ENCODE results near the gene DLEC1. TPM values are rescaled to one million over a fixed set of nuclear protein-coding genes. Genes with fewer than 3 reads are reported as not detected.
A peak's percentile ranks its signal among the peaks of the same experiment; 100 is the strongest.
"Not testable (repeated sequence)": the region's sequence is repeated elsewhere in the genome, so short reads cannot be mapped to it uniquely, and the experiment has no call there.

Gene DLEC1
- total RNA-seq, 1 donor from 2014 or later: 0.08 TPM

DNA sequence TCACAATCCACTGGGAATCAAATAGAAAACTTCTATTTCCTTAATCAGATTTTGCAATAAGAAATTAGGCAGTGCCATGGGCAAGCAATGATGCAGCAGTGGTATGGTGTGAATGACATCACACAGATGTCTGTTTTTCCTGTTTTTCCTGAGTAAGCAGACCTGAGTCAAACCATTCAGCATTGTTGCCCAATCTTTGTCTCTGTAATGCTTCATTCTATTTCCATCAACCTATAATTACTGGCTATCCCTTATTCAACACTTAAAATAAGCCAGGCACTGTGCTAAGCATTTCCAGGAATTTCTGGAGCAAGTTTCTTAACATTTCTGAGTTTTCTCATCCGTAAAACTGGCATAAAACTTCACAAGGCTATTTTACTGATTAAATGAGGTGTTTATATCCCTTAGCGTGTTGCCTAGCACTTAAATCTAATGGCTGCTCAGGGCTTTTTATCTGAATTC is 115.1 kb downstream of the DLEC1 start:
- ATAC-seq: no peak
- DNase-seq (ENCODE audit: missing footprints): no peak
- intact Hi-C loops (cut with DNase I): no loop called here

DNA sequence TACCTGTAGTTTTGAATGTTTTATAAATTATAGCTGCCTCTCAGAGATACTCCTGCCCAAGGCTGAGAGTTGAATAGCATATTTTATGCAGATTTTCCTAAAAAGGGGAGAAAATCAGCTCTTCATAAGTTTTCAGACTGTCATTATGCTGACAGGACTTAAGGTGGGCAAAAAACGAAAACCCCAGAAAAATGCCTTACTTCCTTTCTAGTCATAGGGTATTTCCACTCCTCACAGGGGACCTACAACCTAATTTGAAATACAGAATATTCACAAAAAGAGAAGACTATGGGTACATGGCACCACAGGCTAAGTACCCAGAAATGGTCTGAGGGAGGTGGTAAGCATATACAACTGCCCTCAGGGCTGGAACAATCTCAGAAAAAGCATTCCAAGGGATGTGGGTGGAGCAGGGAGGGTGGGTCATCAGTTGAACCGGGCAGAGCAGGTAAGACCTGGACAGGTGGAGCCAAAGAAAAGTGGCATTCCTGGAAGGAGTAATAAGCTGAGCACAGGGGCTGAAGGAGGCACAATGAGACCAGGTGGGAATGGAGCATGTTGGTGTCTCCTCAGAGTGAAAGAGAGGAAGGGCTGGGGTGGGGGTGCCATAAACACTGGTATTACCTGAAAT is 115.7 kb downstream of the DLEC1 start:
- DNase-seq (ENCODE audit: missing footprints): no peak
- ATAC-seq: no peak
- intact Hi-C loops (cut with DNase I): no loop called here

DNA sequence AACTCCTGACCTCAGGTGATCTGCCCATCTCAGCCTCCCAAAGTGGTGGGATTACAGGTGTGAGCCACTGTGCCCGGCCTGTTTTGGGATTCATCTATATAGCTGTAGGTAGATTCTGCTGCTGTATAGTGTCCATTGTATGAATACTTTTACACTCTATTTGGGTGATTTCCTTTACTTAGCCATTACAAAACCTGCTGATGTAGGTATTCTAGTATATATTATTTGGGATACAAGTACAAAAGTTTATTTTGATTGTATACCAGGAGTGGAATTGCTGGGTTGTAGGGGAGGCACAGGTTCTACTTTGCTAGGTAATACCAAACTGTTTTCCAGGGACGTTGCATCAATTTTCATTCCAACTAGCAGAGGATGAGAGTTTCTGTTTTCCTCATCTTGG is 116.8 kb downstream of the DLEC1 start:
- DNase-seq (ENCODE audit: missing footprints) (no peak), ATAC-seq (no peak)
- intact Hi-C loops (cut with DNase I): no loop called here

DNA sequence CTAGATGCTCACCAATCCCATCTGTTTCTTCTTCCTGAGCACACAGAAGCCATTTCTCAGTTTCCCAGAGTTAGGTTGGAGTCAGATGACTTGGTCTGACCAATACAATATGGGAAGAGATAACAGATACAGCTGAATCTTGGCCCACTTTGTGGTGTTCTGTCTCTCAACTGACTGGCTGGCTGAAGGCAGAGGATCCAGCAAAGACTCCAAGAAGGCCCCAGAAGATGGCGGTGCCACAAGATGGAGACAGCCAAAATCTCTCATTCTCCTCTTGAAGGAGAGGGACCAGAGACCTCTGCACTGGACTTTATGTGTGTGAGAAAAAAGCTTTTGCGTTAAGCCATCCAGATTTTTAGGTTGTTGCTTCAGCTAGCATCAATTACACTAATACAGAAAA is 118.1 kb downstream of the DLEC1 start:
- no peak for ATAC-seq
- intact Hi-C loops (cut with DNase I): no loop called here
- no peak for DNase-seq (ENCODE audit: missing footprints)

DNA sequence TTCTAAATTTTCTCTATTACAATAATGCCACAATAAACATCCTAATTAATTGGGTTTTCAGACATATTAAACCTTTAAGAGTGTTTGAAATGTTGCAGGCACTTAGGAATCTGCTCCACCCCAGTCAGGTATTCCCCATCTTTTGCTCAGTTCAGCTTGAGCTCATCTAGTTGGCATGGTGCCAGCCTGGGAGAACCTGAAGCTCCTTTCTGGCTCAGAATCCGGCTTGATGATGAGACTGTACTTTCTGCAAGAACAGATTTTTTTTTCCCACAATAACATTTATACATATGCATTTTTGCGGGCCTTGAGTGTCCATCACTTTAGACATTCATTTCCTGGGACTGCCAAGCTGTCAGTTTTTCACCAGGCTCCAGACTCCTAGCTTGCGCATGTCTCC is 118.6 kb downstream of the DLEC1 start:
- ATAC-seq (no peak), DNase-seq (ENCODE audit: missing footprints) (no peak)
- intact Hi-C loops (cut with DNase I): no loop called here

DNA sequence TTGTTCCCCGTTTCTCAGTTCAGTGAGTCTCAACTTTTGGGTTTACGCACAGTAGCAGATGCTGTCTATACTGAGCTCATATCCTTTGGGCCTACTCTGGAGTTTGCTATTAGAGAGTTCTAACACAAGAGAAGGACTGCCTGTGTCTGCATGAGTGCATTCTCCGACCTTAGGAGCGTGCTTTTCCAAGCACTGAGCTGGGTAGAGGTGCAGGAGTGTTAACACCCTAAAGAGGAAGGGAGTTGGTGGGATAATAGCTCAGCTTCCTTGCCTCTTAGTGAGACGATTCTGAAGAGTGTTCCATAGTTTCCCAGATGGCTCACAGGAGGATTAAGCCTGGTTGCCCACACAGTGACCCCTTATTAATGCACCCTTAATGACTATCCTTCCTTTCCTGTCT is 119.5 kb downstream of the DLEC1 start:
- intact Hi-C loops (cut with DNase I): no loop called here
- no peak for DNase-seq (ENCODE audit: missing footprints)
- ATAC-seq: no peak

DNA sequence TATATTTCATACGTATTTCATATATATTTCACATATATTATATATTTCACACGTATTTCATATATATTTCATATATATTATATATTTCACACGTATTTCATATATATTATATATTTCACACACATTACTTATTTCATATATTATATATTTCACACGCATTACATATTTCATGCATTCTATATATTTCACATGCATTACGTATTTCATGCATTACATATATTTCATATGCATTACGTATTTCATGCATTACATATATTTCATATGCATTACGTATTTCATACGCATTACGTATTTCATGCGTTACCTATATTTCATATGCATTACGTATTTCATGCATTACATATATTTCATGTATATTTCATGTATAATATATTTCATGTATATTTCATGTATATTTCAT is 121.7 kb downstream of the DLEC1 start:
- DNase-seq (ENCODE audit: missing footprints); intact Hi-C loops (cut with DNase I); ATAC-seq: not testable (repeated sequence)

DNA sequence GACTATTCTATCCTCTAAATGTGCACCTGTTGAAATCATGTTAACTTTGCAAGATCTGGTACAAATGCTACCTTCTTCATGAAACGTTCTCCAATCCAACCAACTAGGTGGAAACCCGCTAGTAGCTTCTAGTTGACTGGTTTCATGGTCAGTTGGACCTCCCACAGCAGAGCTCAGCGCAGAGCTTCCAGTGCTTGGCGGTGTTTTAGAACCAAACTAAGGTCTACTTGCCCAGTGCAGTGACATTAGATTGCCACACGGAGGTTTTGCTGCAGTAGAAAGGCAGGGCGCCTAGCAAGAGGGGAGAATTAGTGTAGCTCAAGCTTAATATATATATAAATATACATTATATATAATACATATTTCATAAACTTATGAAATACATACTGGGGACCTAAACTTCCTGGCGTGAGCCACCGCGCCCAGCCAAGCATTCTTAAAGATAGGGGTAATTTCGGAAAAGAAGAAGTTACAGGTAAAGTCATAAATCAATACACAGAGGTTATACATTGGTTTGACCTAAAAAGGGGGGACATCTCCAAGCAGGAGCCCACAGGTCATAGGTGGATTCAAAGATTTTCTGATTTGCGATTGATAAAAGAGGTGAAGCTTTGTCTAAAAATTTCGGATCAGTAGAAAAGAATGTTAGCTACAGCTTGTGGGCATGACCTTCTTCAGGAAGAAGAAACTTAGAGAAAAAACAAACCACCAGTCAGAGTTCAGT is 124.3 kb downstream of the DLEC1 start:
- no peak for ATAC-seq
- peak; percentile 28 for DNase-seq (ENCODE audit: missing footprints)
- intact Hi-C loops (cut with DNase I): no loop called here

DNA sequence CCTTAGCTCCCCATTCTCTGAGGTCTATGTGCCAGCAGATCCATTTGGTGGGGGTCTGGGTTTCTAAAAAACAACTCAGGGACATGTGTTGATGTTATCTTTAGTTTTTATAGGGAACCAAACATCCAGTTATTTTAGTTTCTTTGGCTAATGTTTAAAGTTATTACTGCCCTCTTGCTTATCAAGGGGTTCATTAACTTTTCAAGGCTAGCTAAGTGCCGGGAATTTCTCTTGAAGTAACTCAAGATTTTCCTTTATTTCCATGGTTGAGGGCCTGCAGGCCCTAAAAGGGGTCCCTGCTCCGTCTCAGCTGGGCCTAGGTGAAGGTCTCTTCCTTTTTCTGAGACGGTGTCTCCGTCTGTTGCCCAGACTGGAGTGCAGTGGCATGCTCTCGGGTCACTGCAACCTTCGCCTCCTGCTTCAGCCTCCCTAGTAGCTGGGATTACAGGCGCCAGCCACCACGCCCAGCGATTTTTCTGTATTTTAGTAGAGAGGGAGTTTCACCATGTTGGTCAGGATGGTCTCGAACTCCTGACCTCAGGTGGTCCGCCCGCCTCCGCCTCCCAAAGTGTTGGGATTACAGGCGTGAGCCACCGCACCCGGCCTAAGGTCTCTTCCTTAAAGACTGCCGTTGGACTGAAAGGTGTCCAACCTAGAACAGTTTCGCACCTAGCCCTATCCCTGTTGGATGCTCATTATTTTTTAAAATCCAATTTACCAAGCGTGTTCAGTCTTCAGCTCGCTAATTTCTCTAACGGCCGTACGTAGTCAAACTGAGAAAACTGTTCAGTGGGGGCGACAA is 125.0 kb downstream of the DLEC1 start:
- ATAC-seq (no peak), DNase-seq (ENCODE audit: missing footprints) (peak; percentile 41)
- intact Hi-C loops (cut with DNase I): no loop called here

DNA sequence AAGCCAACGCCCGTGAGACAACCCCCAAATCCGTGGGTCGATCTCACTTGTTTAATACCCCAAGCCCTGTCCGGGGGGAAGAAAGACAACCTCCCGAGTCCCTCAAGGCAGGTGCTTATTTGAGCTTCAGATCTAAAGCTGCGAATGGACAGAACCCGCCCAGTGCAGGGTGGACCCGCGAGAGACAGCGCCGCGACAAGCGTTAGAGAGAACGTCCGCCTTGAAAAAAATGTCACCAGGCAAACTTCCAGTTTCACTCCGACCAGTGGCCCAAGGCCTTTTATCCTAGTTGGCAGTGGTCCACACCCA is 125.6 kb downstream of the DLEC1 start:
- DNase-seq (ENCODE audit: missing footprints) (no peak), ATAC-seq (no peak)
- intact Hi-C loops (cut with DNase I): no loop called here

DNA sequence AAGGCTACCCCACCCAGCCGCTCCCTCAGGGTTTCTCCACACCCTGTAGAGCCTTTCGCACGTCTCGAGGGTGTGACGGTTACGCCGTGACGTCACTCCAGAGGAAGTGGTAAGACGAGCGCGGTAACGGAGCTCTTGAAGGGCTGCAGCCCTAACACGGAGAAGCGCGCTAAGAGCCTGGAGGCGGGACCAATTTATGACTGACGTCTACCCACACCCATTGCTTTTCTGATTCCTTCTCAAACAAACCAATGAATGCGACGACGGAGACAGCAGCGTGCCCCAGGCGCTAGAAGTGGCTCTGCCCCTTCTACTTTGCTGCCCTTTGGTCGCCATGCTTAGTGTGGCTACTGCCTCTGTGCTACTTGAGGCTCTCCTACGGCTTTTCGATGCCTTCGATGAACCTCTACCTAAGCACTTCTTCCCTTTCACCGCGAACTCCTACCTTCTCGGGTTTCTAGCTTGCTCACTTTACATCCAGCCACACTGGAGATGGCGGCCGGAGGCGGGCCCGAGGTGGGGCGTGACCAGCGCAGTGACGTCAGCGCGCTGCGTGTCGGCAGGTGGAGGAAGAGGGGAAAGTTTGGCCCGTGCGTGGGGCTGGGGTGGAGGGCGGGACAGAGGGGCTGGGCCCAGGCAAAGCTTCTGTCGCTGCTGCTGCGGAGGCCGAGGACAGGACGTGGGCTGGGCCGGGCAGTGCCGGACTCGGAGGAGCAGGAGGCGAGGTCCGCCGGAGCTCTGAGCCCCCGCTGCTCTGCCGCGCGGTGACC is 126.1 kb downstream of the DLEC1 start, which contains the start of gene OXSR1:
Gene OXSR1 (plus strand): TSS at position 586 of the 770 bp plus-strand sequence. CDS start 340 bp downstream, outside the sequence.
- ATAC-seq (peak; percentile 97), DNase-seq (ENCODE audit: missing footprints) (peak; percentile 99)
- intact Hi-C loops (cut with DNase I): loop anchor here (1.0 kb wide), 1 partner anchor 28 kb away; the partner anchor contains the start of gene ACAA1

DNA sequence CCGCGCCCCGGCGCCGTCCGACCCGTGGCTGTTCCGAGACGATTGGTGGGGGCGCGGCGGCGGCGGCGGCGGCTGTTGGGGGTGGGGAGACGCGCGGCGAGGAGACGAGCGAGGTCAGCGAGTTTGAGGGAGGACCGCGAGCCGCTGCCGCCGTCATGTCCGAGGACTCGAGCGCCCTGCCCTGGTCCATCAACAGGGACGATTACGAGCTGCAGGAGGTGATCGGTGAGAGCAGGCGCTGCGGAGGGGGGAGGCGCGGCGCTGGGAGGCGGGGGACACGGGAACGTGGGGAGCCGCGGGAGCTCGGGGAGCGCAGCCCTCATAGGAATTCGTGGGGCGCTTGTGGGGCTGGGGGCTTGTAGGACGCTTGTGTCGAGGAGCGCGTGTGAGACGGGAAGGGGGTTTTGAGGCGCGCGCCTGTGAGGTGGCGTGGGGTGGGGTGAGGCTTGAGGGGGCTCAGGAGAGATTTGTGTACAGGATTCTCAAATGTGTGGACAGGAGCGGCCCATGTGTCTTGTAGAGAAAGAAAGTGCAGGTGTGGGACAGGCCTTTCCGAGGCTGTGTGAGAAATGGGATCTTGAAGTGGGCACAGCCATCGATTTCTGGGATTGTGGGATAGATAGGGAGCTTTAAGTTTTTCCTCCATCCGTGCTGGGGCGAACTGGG is 126.8 kb downstream of the DLEC1 start:
- ATAC-seq (peak; percentile 10), DNase-seq (ENCODE audit: missing footprints) (no peak)
- intact Hi-C loops (cut with DNase I): loop anchor here (1.0 kb wide), 1 partner anchor 29 kb away; the partner anchor contains the start of gene ACAA1

DNA sequence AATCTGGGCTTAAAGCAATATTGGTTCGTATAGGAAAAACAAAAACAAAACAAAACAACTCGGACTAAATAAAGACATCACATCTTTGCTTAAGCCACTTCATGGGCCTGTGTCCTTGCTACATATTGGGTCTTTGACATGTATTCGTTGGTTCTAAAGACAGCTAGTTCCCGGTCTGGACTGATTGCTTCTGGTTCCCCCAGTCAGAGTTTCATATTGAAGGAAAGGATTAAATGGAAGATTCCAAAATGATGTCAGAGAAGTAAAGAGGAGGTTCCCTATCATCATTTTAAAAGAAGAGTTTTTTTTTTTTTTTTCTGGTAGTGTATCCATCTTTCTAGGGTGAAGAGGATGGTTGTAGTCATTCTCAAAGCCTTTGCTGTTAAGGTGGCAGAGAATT is 128.6 kb downstream of the DLEC1 start:
- DNase-seq (ENCODE audit: missing footprints): no peak
- intact Hi-C loops (cut with DNase I): no loop called here
- no peak for ATAC-seq

DNA sequence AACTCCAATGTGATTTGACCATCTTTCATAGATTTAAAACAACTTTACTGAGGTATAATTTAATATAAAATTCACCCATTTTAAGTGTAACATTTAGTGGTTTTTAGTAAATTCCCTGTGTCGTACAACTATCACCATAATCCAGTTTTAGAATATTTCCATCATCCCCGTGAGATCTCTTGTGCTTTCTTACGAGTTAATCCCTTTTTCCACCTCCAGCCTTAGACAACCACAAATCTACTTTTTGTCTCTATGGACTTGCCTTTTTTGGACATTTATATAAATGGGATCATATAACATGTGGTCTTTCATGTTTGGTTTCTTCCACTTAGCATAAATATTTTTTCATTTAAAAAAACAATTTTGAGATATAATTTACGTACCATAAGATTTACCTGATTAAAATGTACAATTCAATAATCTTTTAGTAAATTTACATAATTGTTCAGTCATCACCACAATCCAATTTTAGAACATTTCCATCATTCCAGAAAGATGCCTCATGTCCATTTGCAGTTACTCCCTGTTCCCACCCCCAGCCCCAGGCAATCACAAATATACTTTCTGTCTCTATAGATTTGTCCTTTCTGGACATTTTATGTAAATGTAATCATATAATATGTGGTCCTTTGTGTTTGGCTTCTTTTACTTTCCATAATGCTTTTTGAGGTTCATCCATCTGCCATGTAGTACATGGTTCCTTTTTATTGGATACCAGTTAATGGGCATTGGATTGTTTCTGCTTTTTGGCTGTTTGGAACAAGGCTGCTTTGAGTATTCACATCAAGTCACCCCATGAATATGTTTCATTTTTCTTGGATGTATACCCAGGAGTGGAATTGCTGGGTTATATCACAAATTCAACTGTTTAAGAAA is 129.4 kb downstream of the DLEC1 start:
- intact Hi-C loops (cut with DNase I): no loop called here
- ATAC-seq (no peak), DNase-seq (ENCODE audit: missing footprints) (no peak)

DNA sequence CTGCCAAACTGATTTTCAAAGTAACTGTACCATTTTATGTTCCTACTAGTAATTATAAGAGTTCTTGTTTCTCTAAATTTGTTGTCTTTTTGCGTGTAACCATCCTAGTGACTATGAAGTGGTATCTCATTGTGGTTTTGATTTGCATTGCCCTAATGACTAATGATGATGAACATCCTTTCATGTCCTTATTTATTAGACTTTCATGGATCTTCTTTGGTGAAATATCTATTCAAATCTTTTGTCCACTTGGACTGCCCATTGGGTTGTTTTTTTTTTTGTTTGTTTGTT is 130.0 kb downstream of the DLEC1 start:
- intact Hi-C loops (cut with DNase I): no loop called here
- DNase-seq (ENCODE audit: missing footprints): no peak
- ATAC-seq: no peak

DNA sequence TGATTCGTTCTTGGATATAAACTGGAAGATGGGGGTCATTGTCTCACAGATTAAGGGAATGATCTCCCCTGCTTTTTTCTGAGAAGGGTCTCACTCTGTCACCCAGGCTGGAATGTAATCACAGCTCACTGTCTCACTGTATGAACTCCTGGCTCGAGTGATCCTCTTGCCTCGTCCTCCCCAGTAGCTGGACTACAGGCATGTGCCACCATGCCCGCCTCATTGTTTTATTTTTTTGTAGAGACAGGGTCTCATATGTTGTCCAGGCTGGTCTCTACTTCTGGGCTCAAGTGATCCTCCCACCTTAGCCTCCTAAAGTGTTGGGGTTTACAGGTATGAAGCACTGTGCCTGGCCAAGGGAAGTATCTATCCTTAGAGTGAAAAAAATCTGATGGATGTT is 131.7 kb downstream of the DLEC1 start:
- DNase-seq (ENCODE audit: missing footprints): no peak
- ATAC-seq: no peak
- intact Hi-C loops (cut with DNase I): no loop called here

DNA sequence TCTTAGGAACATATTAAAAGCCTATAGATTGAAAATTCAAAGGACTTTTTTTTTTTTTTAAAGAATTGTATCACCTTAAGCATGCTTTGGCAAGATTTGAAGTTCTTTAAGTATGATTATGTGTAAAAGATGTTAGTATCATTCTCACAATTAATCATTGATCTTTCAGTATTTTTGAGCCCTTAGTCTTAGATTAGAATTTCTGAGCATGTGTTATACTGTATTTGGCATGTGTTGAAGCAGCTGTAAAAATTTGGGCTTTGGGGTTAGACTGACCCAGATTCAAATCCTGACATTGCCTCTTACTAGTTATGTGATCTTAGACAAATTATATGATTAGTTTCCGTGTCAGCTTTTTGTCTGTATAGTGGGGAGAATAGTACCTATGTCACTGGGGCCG is 132.6 kb downstream of the DLEC1 start:
- no peak for ATAC-seq
- no peak for DNase-seq (ENCODE audit: missing footprints)
- intact Hi-C loops (cut with DNase I): no loop called here

Measured in Right ventricle myocardium inferior (tissue), 1 donor.